Panc1 (cell line): Measurements from ENCODE around the gene PAX2.
A peak's percentile ranks its signal among the peaks of the same experiment; 100 is the strongest.

Experiments used
- CTCF ChIP-seq: fragments of 450-650 bp; IDR thresholded peaks from 2 replicates; pipeline ENCODE4 v1.5.1; 2017; ENCODE audit warnings: mild to moderate bottlenecking
- POLR2AphosphoS5 ChIP-seq: IDR thresholded peaks from 2 replicates; pipeline ENCODE4 v1.6.1; 2012; ENCODE audit warnings: mild to moderate bottlenecking, low read depth, low read length, moderate library complexity

- TF ChIP-seq CTCF: peak; percentile 90
- no peak for TF ChIP-seq POLR2AphosphoS5
Observed at GRCh38 chr10:100878291-100878910, 133.0 kb downstream of the PAX2 start.
